ENCODE results near the gene PDIA5. TPM values are rescaled to one million over a fixed set of nuclear protein-coding genes. Genes with fewer than 3 reads are reported as not detected.

The PDIA5 gene
- total and polyA plus RNA-seq, 11 donors = 3.3 to 16.3 (median 6.4) TPM

DNA sequence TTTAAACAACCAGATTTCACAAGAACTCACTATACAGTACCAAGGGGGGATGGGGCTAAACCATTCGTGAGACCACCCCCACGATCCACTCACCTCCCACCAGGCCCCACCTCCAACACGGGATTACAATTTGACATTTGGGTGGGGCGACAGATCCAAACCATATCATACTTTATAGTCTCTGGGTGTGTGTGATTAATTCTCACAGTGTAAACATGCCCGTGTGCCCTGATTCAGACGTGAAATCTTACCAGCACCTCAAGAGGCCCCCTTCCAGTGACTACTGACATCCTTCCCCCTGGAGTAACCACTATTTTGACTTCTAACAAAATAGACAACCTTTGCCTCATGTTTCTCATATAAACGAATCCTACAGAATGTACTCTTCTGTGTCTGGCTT is 5.0 kb upstream of the PDIA5 start:
- DNase-seq = no peak
- TF ChIP-seq, protein P1, sequence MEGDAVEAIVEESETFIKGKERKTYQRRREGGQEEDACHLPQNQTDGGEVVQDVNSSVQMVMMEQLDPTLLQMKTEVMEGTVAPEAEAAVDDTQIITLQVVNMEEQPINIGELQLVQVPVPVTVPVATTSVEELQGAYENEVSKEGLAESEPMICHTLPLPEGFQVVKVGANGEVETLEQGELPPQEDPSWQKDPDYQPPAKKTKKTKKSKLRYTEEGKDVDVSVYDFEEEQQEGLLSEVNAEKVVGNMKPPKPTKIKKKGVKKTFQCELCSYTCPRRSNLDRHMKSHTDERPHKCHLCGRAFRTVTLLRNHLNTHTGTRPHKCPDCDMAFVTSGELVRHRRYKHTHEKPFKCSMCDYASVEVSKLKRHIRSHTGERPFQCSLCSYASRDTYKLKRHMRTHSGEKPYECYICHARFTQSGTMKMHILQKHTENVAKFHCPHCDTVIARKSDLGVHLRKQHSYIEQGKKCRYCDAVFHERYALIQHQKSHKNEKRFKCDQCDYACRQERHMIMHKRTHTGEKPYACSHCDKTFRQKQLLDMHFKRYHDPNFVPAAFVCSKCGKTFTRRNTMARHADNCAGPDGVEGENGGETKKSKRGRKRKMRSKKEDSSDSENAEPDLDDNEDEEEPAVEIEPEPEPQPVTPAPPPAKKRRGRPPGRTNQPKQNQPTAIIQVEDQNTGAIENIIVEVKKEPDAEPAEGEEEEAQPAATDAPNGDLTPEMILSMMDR (IDR thresholded peaks at IDR 0.05) = no peak
- no peak for ATAC-seq
- WGBS, 4 donors = 87 to 90% (median 89%) methylated on average over 7 of the region's 7 CpGs
- Histone ChIP-seq H3K9me3 (no peaks in the 10 kb centered on the region), H3K27me3 (no peaks in the 10 kb centered on the region), H3K27ac (no peak overlapping the region), H3K36me3 (no peaks in the 10 kb centered on the region), H3K4me1 (peaks cover 0 to 5% (median 1%) of the 10 kb centered on the region in 12 donors), H3K4me3 (no peak overlapping the region)
- intact Hi-C loops (cut with DNase I) = loop anchor here in 1 of 10 donors (10.0 kb wide), 1 partner anchor 193 kb away; no protein-coding TSS in a partner anchor

DNA sequence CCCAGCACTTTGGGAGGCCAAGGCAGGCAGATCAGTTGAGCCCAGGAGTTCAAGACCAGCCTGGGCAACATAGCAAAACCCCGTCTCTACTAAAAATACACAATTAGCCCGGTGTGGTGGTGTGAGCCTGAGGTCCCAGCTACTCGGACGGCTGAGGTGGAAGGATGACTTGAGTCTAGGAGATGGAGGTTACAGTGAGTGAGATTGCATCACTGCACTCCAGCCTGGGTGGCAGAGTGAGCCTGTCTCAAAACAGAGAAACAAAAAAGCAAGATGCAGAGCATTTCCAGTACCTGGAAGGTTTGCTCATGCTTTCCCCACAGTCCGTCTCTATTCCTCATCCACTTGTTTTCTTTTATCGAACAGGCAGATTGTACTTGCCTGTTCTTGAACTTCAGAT is 3.8 kb upstream of the PDIA5 start:
- H3K9me3 ChIP-seq = no peaks in the 10 kb centered on the region

DNA sequence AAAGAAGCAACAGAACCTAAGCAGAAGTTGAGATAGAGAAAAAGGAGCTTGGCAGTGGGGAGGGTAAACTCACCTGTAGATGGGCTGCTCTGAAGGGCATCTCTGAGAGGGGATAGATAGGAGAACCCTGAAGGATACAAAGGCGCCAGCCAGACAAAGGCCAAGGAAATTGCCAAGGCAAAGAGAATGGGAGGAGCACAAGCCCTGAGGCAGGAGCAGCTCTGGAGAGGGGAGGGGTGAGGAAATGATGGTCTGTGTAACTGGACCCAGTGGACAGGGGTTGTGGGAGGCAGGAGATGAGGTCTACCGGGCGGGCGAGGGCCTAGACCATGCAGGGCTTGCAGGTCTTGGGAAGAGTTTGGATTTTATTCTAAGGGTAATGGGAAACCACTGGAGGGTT is 2.3 kb upstream of the PDIA5 start:
- no peak for TF ChIP-seq POLR2A (IDR thresholded peaks at IDR 0.05)
- TF ChIP-seq, protein P1 (IDR thresholded peaks at IDR 0.05) = no peak
- peaks cover 0 to 28% (median 14%) of the 10 kb centered on the region in 12 donors for H3K4me1 ChIP-seq

More for the DNA sequence above, 3.8 kb upstream of the PDIA5 start:
- TF ChIP-seq POLR2A (IDR thresholded peaks at IDR 0.05) = no peak
- TF ChIP-seq, protein P1 (IDR thresholded peaks at IDR 0.05) = no peak
- ATAC-seq (no peak), DNase-seq (no peak)
- Histone ChIP-seq H3K27ac (no peak overlapping the region), H3K4me1 (peaks cover 0 to 13% (median 5%) of the 10 kb centered on the region in 12 donors), H3K36me3 (no peaks in the 10 kb centered on the region), H3K27me3 (no peaks in the 10 kb centered on the region), H3K4me3 (no peak overlapping the region)
- intact Hi-C loops (cut with DNase I) = loop anchor here in 1 of 10 donors (10.0 kb wide), 1 partner anchor 192 kb away; no protein-coding TSS in a partner anchor
- WGBS, 4 donors = 93 to 95% (median 94%) methylated on average over 6 of the region's 6 CpGs

GRCh38 chr3:123064914-123065313 is 1.9 kb upstream of the PDIA5 start:
- H3K4me1 ChIP-seq = peaks cover 0 to 29% (median 14%) of the 10 kb centered on the region in 12 donors
- H3K27me3 ChIP-seq = no peaks in the 10 kb centered on the region
- no peak overlapping the region for H3K4me3 ChIP-seq
- H3K36me3 ChIP-seq = no peaks in the 10 kb centered on the region
- TF ChIP-seq, protein P1 (IDR thresholded peaks at IDR 0.05) = no peak
- TF ChIP-seq POLR2A (IDR thresholded peaks at IDR 0.05) = no peak
- ATAC-seq (no peak), DNase-seq (no peak)
- no peaks in the 10 kb centered on the region for H3K9me3 ChIP-seq
- no peak overlapping the region for H3K27ac ChIP-seq
- 4 to 56% (median 24%) methylated on average over 1 of the region's 1 CpG for WGBS, 4 donors
- intact Hi-C loops (cut with DNase I) = loop anchor here in 2 of 10 donors (5.0 to 10.0 kb wide), 2 partner anchors 137 to 190 kb away; partner anchors contain the start of gene SEC22A (in 1 of the 2)

More for the DNA sequence above, 2.3 kb upstream of the PDIA5 start:
- WGBS, 4 donors = 90 to 98% (median 95%) methylated on average over 4 of the region's 4 CpGs
- ATAC-seq (no peak), DNase-seq (no peak)
- intact Hi-C loops (cut with DNase I) = loop anchor here in 1 of 10 donors (10.0 kb wide), 1 partner anchor 190 kb away; no protein-coding TSS in a partner anchor
- no peak overlapping the region for H3K4me3 ChIP-seq
- H3K27me3 ChIP-seq = no peaks in the 10 kb centered on the region
- H3K36me3 ChIP-seq = no peaks in the 10 kb centered on the region
- H3K9me3 ChIP-seq = no peaks in the 10 kb centered on the region
- H3K27ac ChIP-seq = no peak overlapping the region

All from heart left ventricle (tissue), 16 donors.